Smooth muscle cell (in vitro differentiated cells): ENCODE data around the gene LMX1A. TPM values are rescaled to one million over a fixed set of nuclear protein-coding genes. Genes with fewer than 3 reads are reported as not detected.

Experiments used
- DNase-seq: peaks from one replicate; lab custom pipeline; 2025; ENCODE audit not compliant: unreplicated experiment; lab: John Stamatoyannopoulos, UW
- H2AFZ ChIP-seq: fragments of 200-600 bp; sonication (generic); 2 replicates; pipeline ENCODE4 v1.6.0; 2016; ENCODE audit warnings: antibody characterized with exemption, low read depth, mild to moderate bottlenecking
- H3F3A ChIP-seq: fragments of 200-600 bp; sonication (generic); 2 replicates; pipeline ENCODE4 v1.6.0; 2017; ENCODE audit warnings: antibody characterized with exemption, low read depth
- H3K27ac ChIP-seq: fragments of 200-600 bp; sonication (generic); 2 replicates; pipeline ENCODE4 v1.5.1; 2016; ENCODE audit warnings: low read depth, mild to moderate bottlenecking
- H3K27me3 ChIP-seq: fragments of 200-600 bp; sonication (generic); 2 replicates; pipeline ENCODE4 v1.6.1; 2016; ENCODE audit warnings: low read depth, mild to moderate bottlenecking
- H3K36me3 ChIP-seq: fragments of 200-600 bp; sonication (generic); 2 replicates; pipeline ENCODE4 v1.5.1; 2016; ENCODE audit warnings: low read depth
- H3K4me1 ChIP-seq: fragments of 200-600 bp; sonication (generic); 2 replicates; pipeline ENCODE4 v1.5.1; 2016; ENCODE audit warnings: low read depth
- H3K4me2 ChIP-seq: fragments of 200-600 bp; sonication (generic); 2 replicates; pipeline ENCODE4 v1.6.0; 2016; ENCODE audit warnings: mild to moderate bottlenecking
- H3K4me3 ChIP-seq: fragments of 200-600 bp; sonication (generic); 2 replicates; pipeline ENCODE4 v1.5.1; 2016; ENCODE audit warnings: mild to moderate bottlenecking
- H3K79me2 ChIP-seq: fragments of 200-600 bp; sonication (generic); 2 replicates; pipeline ENCODE4 v1.6.0; 2016; ENCODE audit warnings: low read depth, mild to moderate bottlenecking
- H3K9ac ChIP-seq: fragments of 200-600 bp; sonication (generic); 2 replicates; pipeline ENCODE4 v1.6.0; 2016; ENCODE audit warnings: low read depth
- H3K9me3 ChIP-seq: fragments of 200-600 bp; sonication (generic); replicated peaks from 2 replicates; pipeline ENCODE4 v1.5.1; 2016; ENCODE audit warnings: low read depth
- H4K20me1 ChIP-seq: fragments of 200-600 bp; sonication (generic); 2 replicates; pipeline ENCODE4 v1.6.0; 2016; ENCODE audit warnings: low read depth
- WGBS: methylation state at CpG from one replicate; pipeline ENCODE4 v1.1.7; 2016; ENCODE audit warnings: low lambda C conversion rate; 5-methylcytosine and 5-hydroxymethylcytosine counted together
- polyA plus RNA-seq: library from polyadenylated mRNA; unstranded; fragments of >200 nt; fragmentation: Nextera tagmentation; extraction: Ambion mirVana; gene quantifications from 2 replicates; pipeline ENCODE4 v1.2.1, GENCODE V29; 2016
- total RNA-seq: library from RNA; depleted of rRNA; stranded (reverse); fragments of >200 nt; gene quantifications from 2 replicates; pipeline ENCODE4 v1.2.3, GENCODE V29; 2014
- TF ChIP-seq, protein P1 (sequence below): fragments of 200-600 bp; sonication (generic); IDR thresholded peaks from 2 replicates; pipeline ENCODE4 v1.5.1; 2017; ENCODE audit warnings: borderline replicate concordance, mild to moderate bottlenecking, antibody characterized with exemption; ENCODE audit not compliant: insufficient read depth, poor library complexity, severe bottlenecking

Gene LMX1A
- total and polyA plus RNA-seq, 2 experiments from 2014 or later = not detected

- 81% methylated on average over 5 of the region's 5 CpGs for WGBS
- no peak overlapping the region for H3K27ac ChIP-seq
- no peak overlapping the region for H3K4me3 ChIP-seq
- H3K9me3 ChIP-seq = no peaks in the 10 kb centered on the region
- peaks cover 7% of the 10 kb centered on the region for H3K27me3 ChIP-seq
- no peaks in the 10 kb centered on the region for H4K20me1 ChIP-seq
- no peak for DNase-seq
- H2AFZ ChIP-seq = no peak overlapping the region
- TF ChIP-seq, protein P1, sequence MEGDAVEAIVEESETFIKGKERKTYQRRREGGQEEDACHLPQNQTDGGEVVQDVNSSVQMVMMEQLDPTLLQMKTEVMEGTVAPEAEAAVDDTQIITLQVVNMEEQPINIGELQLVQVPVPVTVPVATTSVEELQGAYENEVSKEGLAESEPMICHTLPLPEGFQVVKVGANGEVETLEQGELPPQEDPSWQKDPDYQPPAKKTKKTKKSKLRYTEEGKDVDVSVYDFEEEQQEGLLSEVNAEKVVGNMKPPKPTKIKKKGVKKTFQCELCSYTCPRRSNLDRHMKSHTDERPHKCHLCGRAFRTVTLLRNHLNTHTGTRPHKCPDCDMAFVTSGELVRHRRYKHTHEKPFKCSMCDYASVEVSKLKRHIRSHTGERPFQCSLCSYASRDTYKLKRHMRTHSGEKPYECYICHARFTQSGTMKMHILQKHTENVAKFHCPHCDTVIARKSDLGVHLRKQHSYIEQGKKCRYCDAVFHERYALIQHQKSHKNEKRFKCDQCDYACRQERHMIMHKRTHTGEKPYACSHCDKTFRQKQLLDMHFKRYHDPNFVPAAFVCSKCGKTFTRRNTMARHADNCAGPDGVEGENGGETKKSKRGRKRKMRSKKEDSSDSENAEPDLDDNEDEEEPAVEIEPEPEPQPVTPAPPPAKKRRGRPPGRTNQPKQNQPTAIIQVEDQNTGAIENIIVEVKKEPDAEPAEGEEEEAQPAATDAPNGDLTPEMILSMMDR = no peak
- no peaks in the 10 kb centered on the region for H3K79me2 ChIP-seq
- peaks cover 4% of the 10 kb centered on the region for H3F3A ChIP-seq
- H3K36me3 ChIP-seq = no peaks in the 10 kb centered on the region
- no peak overlapping the region for H3K9ac ChIP-seq
- H3K4me1 ChIP-seq = no peaks in the 10 kb centered on the region
- H3K4me2 ChIP-seq = no peak overlapping the region
Measured at GRCh38 chr1:165383599-165384405, 27.3 kb upstream of the LMX1A start.

GRCh38 chr1:165383067-165383466, 26.6 kb upstream of the LMX1A start:
- Histone ChIP-seq H3K36me3 (no peaks in the 10 kb centered on the region), H3K4me2 (no peak overlapping the region), H3K9ac (no peak overlapping the region), H3K27ac (no peak overlapping the region), H3K9me3 (no peaks in the 10 kb centered on the region), H3K4me3 (no peak overlapping the region), H3K79me2 (no peaks in the 10 kb centered on the region), H3K4me1 (no peaks in the 10 kb centered on the region), H3F3A (no peaks in the 10 kb centered on the region), H3K27me3 (peaks cover 4% of the 10 kb centered on the region), H4K20me1 (no peaks in the 10 kb centered on the region), H2AFZ (no peak overlapping the region)
- TF ChIP-seq, protein P1 = no peak
- DNase-seq = no peak
- WGBS = 60% methylated on average over 6 of the region's 6 CpGs

DNA sequence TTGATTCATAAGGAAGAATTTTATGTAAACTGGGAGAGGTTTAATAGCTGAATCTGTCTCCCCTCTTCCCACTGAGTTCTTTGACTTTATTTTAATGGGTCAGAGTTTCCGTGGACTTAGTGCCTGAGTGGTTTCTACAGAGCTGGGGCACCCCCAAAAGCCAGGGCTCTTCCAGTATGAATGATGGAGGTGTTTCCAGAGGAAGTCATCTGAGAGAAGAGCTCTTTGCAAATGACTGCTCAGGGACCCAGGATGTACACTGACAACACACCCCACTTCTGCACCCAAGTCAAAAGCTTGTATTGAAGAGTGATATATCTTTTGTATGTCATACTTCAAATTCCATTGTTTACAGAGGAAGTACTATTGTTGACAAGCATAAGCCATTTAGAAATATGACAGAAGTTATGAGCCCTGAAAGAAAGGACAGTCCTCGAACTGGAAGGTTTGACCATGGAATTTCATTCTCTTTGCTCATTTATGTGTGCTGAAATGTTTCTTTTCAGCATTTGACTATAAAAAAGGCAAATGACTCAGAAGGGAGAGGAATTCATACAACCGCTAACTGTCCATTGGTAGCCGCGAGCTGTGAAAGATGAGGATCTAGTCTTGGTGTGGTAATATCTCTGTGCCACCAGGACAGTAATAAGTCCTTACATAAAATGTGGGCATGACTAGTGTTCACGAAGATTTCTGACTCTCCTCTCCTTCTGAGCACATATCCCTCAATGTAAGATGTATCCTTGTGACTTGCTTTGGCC, 25.4 kb upstream of the LMX1A start:
- no peaks in the 10 kb centered on the region for H3F3A ChIP-seq
- WGBS = 66% methylated on average over 6 of the region's 6 CpGs
- no peak overlapping the region for H2AFZ ChIP-seq
- H3K4me2 ChIP-seq = no peak overlapping the region
- no peaks in the 10 kb centered on the region for H4K20me1 ChIP-seq
- DNase-seq = no peak
- H3K9ac ChIP-seq = no peak overlapping the region
- H3K27ac ChIP-seq = no peak overlapping the region
- H3K27me3 ChIP-seq = peaks cover 4% of the 10 kb centered on the region
- H3K36me3 ChIP-seq = no peaks in the 10 kb centered on the region
- no peaks in the 10 kb centered on the region for H3K4me1 ChIP-seq
- TF ChIP-seq, protein P1 = no peak
- no peaks in the 10 kb centered on the region for H3K9me3 ChIP-seq
- no peaks in the 10 kb centered on the region for H3K79me2 ChIP-seq
- H3K4me3 ChIP-seq = no peak overlapping the region
